Endothelial cell of umbilical vein (primary cell): ENCODE data around the gene SIGLEC7. TPM values are rescaled to one million over a fixed set of nuclear protein-coding genes. Genes with fewer than 3 reads are reported as not detected.

Experiments used
- BruUV-seq: library from RNA; stranded (reverse); fragments of 400-500 nt; replicated peaks from 2 replicates; lab custom pipeline; 2021; lab: Mats Ljungman, UMichigan
- CTCF ChIA-PET: fragments of 300-600, 350-600 bp; sonication (Branson Sonifier 250); formaldehyde crosslinking; loops from one replicate; lab custom pipeline; 2021; ENCODE audit warnings: antibody characterized with exemption, inconsistent platforms; lab: Charles Lee
- POLR2A ChIA-PET: fragments of 300-600, 350-600 bp; sonication (Branson Sonifier 250); formaldehyde crosslinking; loops from one replicate; lab custom pipeline; 2021; ENCODE audit warnings: antibody characterized with exemption, inconsistent platforms; lab: Charles Lee
- DNase-seq: peaks from one replicate; pipeline ENCODE4 v3.0.0-alpha.2; 2011; ENCODE audit warnings: low read depth, low spot score
- FAIRE-seq: peaks from 2 replicates; lab custom pipeline; 2011; peaks lifted over from hg19 to GRCh38; lab: Jason Lieb, UNC
- H2AFZ ChIP-seq: 2 replicates; pipeline ENCODE4 v1.6.0; 2012; ENCODE audit warnings: low read depth, low read length, control low read depth, inconsistent platforms
- H3K27ac ChIP-seq: 2 replicates; pipeline ENCODE4 v1.5.1; 2011; ENCODE audit warnings: low read depth, mild to moderate bottlenecking, control low read depth, low read length, moderate library complexity; ENCODE audit not compliant: insufficient read depth
- H3K27me3 ChIP-seq, 2 experiments: 2 replicates each; pipeline versions ENCODE4 v1.6.0 to v1.6.1; 2011; ENCODE audit warnings: low read length in 2 of 2, mixed read lengths in 1 of 2; ENCODE audit not compliant: control insufficient read depth in 2 of 2, insufficient read depth in 2 of 2
- H3K36me3 ChIP-seq, 2 experiments: 2 replicates in 1 of 2; 3 replicates in 1 of 2; pipeline ENCODE4 v1.5.1; 2011; ENCODE audit warnings: low read length in 2 of 2, mild to moderate bottlenecking in 1 of 2, moderate library complexity in 1 of 2; ENCODE audit not compliant: control insufficient read depth in 2 of 2, insufficient read depth in 2 of 2; ENCODE audit errors: extremely low read depth in 1 of 2
- H3K4me1 ChIP-seq: 3 replicates; pipeline ENCODE4 v1.5.1; 2011; ENCODE audit warnings: mild to moderate bottlenecking, low read length; ENCODE audit not compliant: control insufficient read depth, insufficient read depth; ENCODE audit errors: extremely low read depth
- H3K4me2 ChIP-seq: 2 replicates; pipeline ENCODE4 v1.6.1; 2011; ENCODE audit warnings: low read length, control low read depth, mixed read lengths; ENCODE audit not compliant: insufficient read depth
- H3K4me3 ChIP-seq, 3 experiments: fragments of 200-600 bp in 1 of 3; sonication (generic), shearing (Covaris generic) in 1 of 3; replicated peaks in 1 of 3; 2 replicates each; pipeline ENCODE4 v1.5.1; 2011 to 2016; ENCODE audit warnings: control low read depth in 3 of 3, low read length in 3 of 3, mild to moderate bottlenecking in 2 of 3, inconsistent platforms in 1 of 3, low read depth in 1 of 3, moderate library complexity in 1 of 3; ENCODE audit not compliant: insufficient read depth in 1 of 3
- H3K79me2 ChIP-seq: 2 replicates; pipeline ENCODE4 v1.6.0; 2012; ENCODE audit warnings: low read length, inconsistent platforms; ENCODE audit not compliant: control insufficient read depth, insufficient read depth
- H3K9ac ChIP-seq: replicated peaks from 2 replicates; pipeline ENCODE3; 2011; ENCODE audit warnings: low read length, control low read depth; ENCODE audit not compliant: insufficient read depth; ENCODE audit errors: extremely low read depth
- H3K9me1 ChIP-seq: replicated peaks from 3 replicates; pipeline ENCODE4 v1.6.0; 2011; ENCODE audit warnings: mild to moderate bottlenecking, low read length; ENCODE audit not compliant: control insufficient read depth, insufficient read depth; ENCODE audit errors: extremely low read depth
- H3K9me3 ChIP-seq: replicated peaks from 2 replicates; pipeline ENCODE4 v1.5.1; 2012; ENCODE audit warnings: low read length, inconsistent platforms; ENCODE audit not compliant: control insufficient read depth, insufficient read depth
- H4K20me1 ChIP-seq: replicated peaks from 2 replicates; pipeline ENCODE3; 2011; ENCODE audit warnings: mild to moderate bottlenecking, low read length; ENCODE audit not compliant: control insufficient read depth, insufficient read depth; ENCODE audit errors: extremely low read depth
- CTCF ChIP-seq, 2 donors: IDR thresholded peaks; 1 replicate in 1 of 2; 2 replicates in 1 of 2; pipeline ENCODE4 v1.5.1; 2011; ENCODE audit warnings: low read length in 2 of 2, mild to moderate bottlenecking in 2 of 2, moderate library complexity in 2 of 2, control low read depth in 1 of 2, inconsistent platforms in 1 of 2, low read depth in 1 of 2; ENCODE audit not compliant: insufficient read depth in 1 of 2; ENCODE audit errors: extremely low read depth in 1 of 2
- EZH2 ChIP-seq: IDR thresholded peaks from 2 replicates; pipeline ENCODE4 v1.6.1; 2012; ENCODE audit warnings: borderline replicate concordance, low read depth, mild to moderate bottlenecking, moderate library complexity, low read length, inconsistent platforms; ENCODE audit not compliant: severe bottlenecking
- FOS ChIP-seq: IDR thresholded peaks from 2 replicates; pipeline ENCODE4 v1.6.1; 2011; ENCODE audit warnings: mild to moderate bottlenecking, low read length, moderate library complexity, borderline replicate concordance; ENCODE audit not compliant: insufficient read depth
- GATA2 ChIP-seq: IDR thresholded peaks from 2 replicates; pipeline ENCODE4 v1.7.0; 2011; ENCODE audit warnings: low read depth, mild to moderate bottlenecking, moderate library complexity, mixed read lengths, low read length; ENCODE audit not compliant: insufficient read length, insufficient read depth
- JUN ChIP-seq: IDR thresholded peaks from 2 replicates; pipeline ENCODE4 v1.6.1; 2011; ENCODE audit warnings: borderline replicate concordance, low read depth; ENCODE audit not compliant: insufficient read length, insufficient read depth
- MAX ChIP-seq: IDR thresholded peaks from 2 replicates; pipeline ENCODE4 v1.6.1; 2011; ENCODE audit not compliant: insufficient read depth, insufficient read length
- MYC ChIP-seq: IDR thresholded peaks from one replicate; pipeline ENCODE4 v1.6.1; 2011; ENCODE audit warnings: mild to moderate bottlenecking, low read depth, low read length
- POLR2A ChIP-seq: IDR thresholded peaks from 2 replicates; pipeline ENCODE4 v1.6.1; 2012; ENCODE audit warnings: low read depth, mild to moderate bottlenecking, control low read depth, low read length
- POLR2AphosphoS5 ChIP-seq: IDR thresholded peaks from 2 replicates; pipeline ENCODE4 v1.6.1; 2012; ENCODE audit warnings: low read depth, mild to moderate bottlenecking, control low read depth, low read length, moderate library complexity; ENCODE audit not compliant: insufficient read depth
- dilution Hi-C: fragments of 300-500 bp; cut with MboI; formaldehyde crosslinking; loops from one replicate; pipeline ENCODE4 v1.15.0; 2019; ENCODE audit warnings: low sequenced_read_pairs; ENCODE audit not compliant: extremely low pct_ligation_motif_present
- intact Hi-C: fragments of 100-400 bp; cut with micrococcal nuclease; formaldehyde crosslinking; loops from one replicate; pipeline ENCODE4 v1.10.0; 2022
- polyA plus RNA-seq, 4 experiments: library from polyadenylated mRNA; depleted of rRNA in 3 of 4; stranded (reverse) in 3 of 4; unstranded in 1 of 4; fragments of >200 nt; gene quantifications; 2 replicates each; pipeline versions ENCODE4 v1.2.1 to v1.2.3, GENCODE V29; 2011 to 2012; ENCODE audit warnings: missing spikeins in 1 of 4
- total RNA-seq: library from RNA; stranded (reverse); gene quantifications from 2 replicates; pipeline ENCODE4 v1.2.3, GENCODE V29; 2021

The SIGLEC7 gene
- total and polyA plus RNA-seq, 2 donors (not counting 3 experiments of a cell fraction or from before 2014, with no cell fraction given) = not detected

GRCh38 chr19:51145916-51146493 lies 3.9 kb downstream of the SIGLEC7 start:
- H3K9me3 ChIP-seq = no peaks in the 10 kb centered on the region
- dilution Hi-C loops = no loop called here
- no peak overlapping the region for H3K27ac ChIP-seq
- H4K20me1 ChIP-seq = no peaks in the 10 kb centered on the region
- DNase-seq (no peak), FAIRE-seq (no peak)
- H3K4me1 ChIP-seq = no peaks in the 10 kb centered on the region
- H3K9me1 ChIP-seq = no peaks in the 10 kb centered on the region
- H3K27me3 ChIP-seq = no peaks in the 10 kb centered on the region
- intact Hi-C loops = no loop called here
- H3K4me3 ChIP-seq = no peak overlapping the region
- no peak overlapping the region for H2AFZ ChIP-seq
- no peak overlapping the region for H3K4me2 ChIP-seq
- ChIA-PET CTCF (no interaction called here), POLR2A (no interaction called here)
- no peak overlapping the region for H3K9ac ChIP-seq
- no TSS peak for BruUV-seq
- no peak for TF ChIP-seq GATA2
- TF ChIP-seq POLR2AphosphoS5 = no peak
- no peak for TF ChIP-seq MAX
- no peak for TF ChIP-seq MYC
- no peak for TF ChIP-seq POLR2A
- TF ChIP-seq JUN = no peak
- TF ChIP-seq EZH2 = no peak
- no peaks in the 10 kb centered on the region for H3K36me3 ChIP-seq
- no peaks in the 10 kb centered on the region for H3K79me2 ChIP-seq

- intact Hi-C loops = no loop called here
- POLR2A ChIA-PET = no interaction called here
- TF ChIP-seq FOS (no peak), EZH2 (no peak), CTCF (IDR thresholded peaks at IDR 0.05; ENCODE audit: extremely low read depth in 1 of 2, insufficient read depth in 1 of 2, low read depth in 1 of 2, low read length in 2 of 2) (no peak), GATA2 (no peak), POLR2A (no peak), POLR2AphosphoS5 (no peak), JUN (no peak), MYC (no peak), MAX (no peak)
- no peak for FAIRE-seq
- BruUV-seq = no TSS peak
- Histone ChIP-seq H3K36me3 (no peaks in the 10 kb centered on the region), H3K9me1 (no peaks in the 10 kb centered on the region), H2AFZ (no peak overlapping the region), H3K79me2 (no peaks in the 10 kb centered on the region), H3K9me3 (no peaks in the 10 kb centered on the region), H3K4me1 (no peaks in the 10 kb centered on the region), H3K27ac (no peak overlapping the region), H3K27me3 (no peaks in the 10 kb centered on the region), H4K20me1 (no peaks in the 10 kb centered on the region), H3K9ac (no peak overlapping the region), H3K4me3 (no peak overlapping the region), H3K4me2 (no peak overlapping the region)
- CTCF ChIA-PET = no interaction called here
- dilution Hi-C loops = no loop called here
- DNase-seq = no peak
Observed at GRCh38 chr19:51146751-51147150, 4.7 kb downstream of the SIGLEC7 start.
